HG03558 (cell line): Measurements from ENCODE around the gene KCNC1.

Experiments
- ATAC-seq: cut with Tn5 transposase; IDR thresholded peaks from one replicate; pipeline ENCODE4 v1.9.1; 2021; ENCODE audit warnings: moderate number of reproducible peaks; ENCODE audit not compliant: unreplicated experiment; ENCODE audit errors: extremely low read depth

KCNC1 gene

DNA sequence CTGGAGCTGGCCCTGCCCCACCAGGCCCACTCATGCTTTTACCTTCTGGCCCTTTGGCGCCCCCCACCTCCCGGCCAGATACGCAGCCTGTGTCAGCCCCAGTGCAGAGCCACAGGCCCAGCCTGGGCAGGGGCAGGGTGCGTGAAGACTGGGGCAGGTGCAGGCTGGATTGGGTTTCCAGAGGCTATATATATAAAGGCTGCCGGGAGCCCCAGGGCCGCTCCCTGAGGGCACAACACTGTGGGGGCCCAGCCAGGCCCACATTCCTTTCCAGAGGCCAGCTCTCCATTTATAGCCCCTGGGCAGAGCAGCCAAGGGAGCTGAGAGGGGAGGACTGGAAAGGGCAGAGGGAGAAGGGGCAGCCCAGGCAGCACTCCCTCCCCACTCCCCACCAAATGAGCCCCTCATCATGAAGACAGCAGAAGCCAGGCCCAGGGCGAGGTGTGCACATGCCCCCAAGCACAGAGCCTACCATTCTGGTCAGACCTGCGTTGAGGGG lies 20.2 kb upstream of the KCNC1 start:
- ATAC-seq, result no peak

DNA sequence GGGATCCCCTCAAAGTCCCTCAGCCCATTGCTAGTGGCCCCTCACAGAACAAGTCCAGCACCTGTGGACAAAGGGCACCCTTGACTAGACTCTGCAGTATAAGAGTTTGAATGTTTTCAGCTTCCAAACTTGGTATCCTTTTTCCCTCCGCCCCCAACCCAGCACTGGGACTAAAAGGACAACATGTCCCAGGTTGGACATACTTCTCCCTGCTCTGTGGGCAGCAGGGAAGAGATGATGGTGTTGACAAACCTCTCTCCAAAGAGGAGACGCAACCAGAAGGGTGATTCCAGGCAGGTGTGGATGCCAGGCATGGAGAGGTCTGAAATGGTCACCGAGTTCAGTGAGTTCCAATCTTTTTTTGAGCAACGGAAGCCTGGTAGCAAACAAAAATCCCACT lies 19.7 kb upstream of the KCNC1 start:
- ATAC-seq, result no peak

DNA sequence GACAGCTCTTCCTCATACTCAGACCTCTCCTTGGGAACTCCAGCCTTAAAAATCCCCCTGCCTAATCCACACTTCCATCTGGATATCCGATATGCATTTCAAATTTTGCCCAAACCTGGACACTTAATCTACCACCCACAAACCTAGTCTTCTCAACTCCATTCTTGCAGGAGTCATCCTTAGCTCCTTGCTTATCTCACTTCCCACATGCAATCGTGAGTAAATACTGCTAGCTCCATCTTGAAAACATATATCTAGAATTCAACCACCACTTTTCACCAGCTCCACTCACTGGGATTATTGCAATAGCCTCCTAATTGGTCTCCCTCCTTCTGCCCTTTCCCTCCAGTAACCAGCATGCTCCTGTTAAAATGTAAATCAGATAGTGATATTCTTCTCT lies 17.8 kb upstream of the KCNC1 start:
- no peak for ATAC-seq

DNA sequence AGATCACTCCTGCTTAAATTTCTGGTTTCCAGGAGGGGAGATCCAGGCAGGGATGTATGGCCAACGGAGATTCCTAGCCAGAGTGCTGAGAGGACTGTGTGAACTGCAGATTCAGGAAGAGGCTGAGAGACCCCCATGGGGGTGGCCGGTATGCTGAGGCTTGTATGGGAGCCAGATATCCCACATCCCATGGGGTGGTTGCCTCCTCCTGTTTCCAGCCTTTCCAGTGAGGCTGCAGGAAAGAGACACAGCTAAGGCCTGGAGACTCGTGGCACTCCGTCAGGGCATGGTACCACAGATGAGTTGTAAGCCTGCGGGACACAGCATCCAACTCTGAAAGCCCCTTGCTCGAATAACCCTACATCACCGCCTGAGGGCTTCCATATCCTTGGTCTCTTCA lies 16.6 kb upstream of the KCNC1 start:
- no peak for ATAC-seq

DNA sequence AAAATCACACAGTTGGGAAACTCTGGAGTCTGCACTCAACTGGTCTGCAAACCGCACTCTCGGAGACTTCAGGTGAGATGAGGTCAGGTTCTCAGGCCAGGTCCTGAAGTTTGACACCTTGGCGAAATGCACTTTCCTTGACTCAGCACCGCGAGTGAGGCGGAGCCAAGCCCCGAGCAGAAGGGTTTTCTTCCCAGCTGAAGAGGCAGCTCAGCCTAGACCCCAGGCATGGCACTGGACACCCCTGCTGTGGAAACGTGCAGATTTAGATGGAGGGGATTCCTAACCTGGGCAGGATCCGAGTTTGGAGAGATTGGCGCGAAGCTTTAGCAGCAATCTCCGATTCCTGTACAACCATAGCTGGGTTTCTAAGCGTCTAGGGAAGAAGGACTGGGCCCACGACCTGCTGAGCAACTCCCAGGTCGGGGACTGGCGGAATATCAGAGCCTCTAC lies 16.0 kb upstream of the KCNC1 start:
- no peak for ATAC-seq

DNA sequence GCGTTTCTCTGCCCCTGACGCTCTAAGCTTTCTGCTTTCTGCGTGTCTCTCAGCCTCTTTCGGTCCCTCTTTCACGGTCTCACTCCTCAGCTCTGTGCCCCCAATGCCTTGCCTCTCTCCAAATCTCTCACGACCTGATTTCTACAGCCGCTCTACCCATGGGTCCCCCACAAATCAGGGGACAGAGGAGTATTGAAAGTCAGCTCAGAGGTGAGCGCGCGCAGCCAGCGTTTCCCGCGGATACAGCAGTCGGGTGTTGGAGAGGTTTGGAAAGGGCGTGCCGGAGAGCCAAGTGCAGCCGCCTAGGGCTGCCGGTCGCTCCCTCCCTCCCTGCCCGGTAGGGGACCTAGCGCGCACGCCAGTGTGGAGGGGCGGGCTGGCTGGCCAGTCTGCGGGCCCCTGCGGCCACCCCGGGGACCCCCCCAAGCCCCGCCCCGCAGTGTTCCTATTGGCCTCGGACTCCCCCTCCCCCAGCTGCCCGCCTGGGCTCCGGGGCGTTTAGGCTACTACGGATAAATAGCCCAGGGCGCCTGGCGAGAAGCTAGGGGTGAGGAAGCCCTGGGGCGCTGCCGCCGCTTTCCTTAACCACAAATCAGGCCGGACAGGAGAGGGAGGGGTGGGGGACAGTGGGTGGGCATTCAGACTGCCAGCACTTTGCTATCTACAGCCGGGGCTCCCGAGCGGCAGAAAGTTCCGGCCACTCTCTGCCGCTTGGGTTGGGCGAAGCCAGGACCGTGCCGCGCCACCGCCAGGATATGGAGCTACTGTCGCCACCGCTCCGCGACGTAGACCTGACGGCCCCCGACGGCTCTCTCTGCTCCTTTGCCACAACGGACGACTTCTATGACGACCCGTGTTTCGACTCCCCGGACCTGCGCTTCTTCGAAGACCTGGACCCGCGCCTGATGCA lies 15.3 kb upstream of the KCNC1 start, which contains the start of gene MYOD1:
Gene MYOD1, plus strand, starts transcription at position 544 of the 910 bp plus-strand sequence. Its CDS starts 212 bp downstream, at position 756.
- ATAC-seq, result no peak

DNA sequence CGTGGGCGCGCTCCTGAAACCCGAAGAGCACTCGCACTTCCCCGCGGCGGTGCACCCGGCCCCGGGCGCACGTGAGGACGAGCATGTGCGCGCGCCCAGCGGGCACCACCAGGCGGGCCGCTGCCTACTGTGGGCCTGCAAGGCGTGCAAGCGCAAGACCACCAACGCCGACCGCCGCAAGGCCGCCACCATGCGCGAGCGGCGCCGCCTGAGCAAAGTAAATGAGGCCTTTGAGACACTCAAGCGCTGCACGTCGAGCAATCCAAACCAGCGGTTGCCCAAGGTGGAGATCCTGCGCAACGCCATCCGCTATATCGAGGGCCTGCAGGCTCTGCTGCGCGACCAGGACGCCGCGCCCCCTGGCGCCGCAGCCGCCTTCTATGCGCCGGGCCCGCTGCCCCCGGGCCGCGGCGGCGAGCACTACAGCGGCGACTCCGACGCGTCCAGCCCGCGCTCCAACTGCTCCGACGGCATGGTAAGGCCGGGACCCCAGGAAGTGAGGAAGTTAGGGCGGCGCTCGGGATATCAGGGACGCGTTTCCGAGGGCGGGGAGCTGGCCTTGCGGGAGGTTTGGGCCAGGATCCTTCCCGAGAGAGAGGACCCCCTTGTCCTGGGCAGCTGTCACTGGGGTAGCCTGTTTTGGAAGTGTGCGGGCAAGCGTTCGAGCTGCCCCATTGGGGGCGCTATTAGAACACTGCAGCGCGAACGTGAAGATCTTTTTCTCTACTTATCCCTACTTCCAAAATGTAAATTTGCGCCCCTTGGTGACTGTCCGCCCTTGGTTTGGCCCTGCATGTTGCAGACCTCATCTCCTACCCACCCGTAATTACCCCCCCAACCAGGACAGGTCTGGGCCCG lies 14.4 kb upstream of the KCNC1 start:
- no peak for ATAC-seq

DNA sequence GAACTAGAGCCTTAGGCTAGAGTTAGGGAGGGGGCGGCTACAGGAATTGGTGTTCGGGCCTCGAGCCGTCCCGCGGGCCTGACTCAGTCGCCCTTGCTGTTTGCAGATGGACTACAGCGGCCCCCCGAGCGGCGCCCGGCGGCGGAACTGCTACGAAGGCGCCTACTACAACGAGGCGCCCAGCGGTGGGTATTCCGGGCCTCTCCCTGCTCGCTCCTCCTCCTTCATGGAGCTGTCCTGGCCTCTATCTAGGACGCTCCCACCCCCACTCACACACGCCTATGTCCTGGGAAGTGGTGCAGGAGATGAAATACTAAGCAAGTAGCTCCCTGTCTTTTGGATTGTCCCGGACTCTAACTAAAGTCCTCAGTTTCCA lies 13.8 kb upstream of the KCNC1 start:
- no peak for ATAC-seq

DNA sequence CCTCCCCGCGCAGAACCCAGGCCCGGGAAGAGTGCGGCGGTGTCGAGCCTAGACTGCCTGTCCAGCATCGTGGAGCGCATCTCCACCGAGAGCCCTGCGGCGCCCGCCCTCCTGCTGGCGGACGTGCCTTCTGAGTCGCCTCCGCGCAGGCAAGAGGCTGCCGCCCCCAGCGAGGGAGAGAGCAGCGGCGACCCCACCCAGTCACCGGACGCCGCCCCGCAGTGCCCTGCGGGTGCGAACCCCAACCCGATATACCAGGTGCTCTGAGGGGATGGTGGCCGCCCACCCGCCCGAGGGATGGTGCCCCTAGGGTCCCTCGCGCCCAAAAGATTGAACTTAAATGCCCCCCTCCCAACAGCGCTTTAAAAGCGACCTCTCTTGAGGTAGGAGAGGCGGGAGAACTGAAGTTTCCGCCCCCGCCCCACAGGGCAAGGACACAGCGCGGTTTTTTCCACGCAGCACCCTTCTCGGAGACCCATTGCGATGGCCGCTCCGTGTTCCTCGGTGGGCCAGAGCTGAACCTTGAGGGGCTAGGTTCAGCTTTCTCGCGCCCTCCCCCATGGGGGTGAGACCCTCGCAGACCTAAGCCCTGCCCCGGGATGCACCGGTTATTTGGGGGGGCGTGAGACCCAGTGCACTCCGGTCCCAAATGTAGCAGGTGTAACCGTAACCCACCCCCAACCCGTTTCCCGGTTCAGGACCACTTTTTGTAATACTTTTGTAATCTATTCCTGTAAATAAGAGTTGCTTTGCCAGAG lies 13.2 kb upstream of the KCNC1 start:
- ATAC-seq, result no peak

DNA sequence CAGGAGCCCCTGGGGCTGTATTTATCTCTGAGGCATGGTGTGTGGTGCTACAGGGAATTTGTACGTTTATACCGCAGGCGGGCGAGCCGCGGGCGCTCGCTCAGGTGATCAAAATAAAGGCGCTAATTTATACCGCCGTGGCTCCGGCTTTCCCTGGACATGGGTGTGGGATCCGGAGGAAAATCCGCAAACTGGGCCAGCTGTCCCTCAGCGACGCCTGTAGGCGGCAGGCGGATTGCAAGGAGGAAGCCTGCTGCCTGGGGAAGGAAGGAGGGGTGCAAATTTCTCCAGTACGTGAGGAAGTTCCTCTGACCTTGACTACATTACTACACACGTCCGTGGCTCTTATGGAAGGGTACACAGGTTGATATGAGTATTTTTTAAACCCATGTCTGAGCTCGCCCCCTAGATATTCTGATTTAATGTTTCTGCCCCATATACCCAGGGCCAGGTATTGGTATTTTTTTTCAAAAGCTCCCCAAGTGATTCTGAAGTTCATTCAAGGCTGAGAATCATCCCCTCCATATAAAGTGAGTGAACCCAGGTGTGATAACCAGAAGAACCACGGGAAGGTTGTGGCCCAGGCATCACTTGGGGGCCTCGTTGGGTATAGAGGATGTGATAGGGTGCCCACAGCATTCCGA lies 12.5 kb upstream of the KCNC1 start:
- no peak for ATAC-seq

DNA sequence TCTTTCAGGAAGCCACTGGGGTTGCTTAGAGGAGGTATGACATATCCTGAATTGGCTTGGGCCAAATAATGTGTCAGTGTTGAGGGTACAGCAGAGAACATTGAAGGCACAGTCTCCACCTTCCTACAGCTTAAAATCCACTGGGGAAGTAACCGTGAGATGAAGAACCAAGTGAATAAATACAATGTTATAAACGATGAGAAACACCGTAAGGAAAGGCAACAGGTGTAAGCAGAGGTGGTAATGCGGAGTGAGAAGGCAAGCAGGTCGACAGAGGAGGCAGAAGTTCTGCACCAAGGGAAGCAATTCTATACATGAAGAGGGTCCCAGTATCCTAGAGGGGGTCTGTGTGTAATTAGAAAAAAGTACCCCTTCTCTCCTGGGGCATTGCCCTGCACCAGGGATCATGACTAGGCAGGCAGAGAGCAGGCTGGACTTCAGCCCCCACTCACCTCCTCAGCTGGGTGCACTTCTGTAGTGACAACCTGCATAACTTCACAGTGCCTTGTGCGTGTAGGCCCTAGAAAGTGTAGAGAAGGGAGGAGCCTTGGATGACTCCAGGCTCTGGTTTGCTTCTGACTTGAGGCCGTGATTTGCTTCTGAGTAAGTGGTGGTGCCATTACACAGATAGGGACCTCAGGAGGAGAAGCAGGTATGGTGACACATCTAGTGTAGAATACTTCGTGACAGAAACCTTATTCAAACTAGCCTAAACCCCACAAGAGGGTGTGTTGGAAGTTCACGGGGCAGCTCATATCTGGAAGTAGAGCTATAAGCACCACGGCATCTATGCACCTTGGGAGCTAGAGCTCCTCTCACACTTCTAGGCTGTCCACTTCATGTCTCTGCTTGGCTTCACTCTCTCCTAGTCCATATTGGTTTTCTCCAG lies 10.3 kb upstream of the KCNC1 start:
- ATAC-seq, result no peak

DNA sequence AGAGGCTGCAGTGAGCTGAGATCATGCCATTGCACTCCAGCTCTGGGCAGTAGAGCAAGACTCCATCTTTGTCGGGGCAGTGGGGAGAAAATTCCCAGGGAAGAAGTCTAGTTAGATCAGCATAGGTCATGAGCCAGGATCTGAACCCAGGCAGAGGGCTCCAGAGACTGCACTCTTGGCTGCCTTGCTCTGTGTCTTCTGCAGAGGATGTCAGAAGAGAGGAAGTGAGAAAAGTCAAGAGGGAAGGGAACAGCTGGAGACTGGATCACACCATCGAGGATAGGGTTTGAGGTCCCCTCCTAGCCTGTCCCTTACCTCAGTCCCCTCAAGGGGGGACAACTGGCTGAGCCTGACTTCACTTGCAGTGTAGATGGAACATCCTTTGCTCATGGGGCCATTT lies 9.4 kb upstream of the KCNC1 start:
- no peak for ATAC-seq

DNA sequence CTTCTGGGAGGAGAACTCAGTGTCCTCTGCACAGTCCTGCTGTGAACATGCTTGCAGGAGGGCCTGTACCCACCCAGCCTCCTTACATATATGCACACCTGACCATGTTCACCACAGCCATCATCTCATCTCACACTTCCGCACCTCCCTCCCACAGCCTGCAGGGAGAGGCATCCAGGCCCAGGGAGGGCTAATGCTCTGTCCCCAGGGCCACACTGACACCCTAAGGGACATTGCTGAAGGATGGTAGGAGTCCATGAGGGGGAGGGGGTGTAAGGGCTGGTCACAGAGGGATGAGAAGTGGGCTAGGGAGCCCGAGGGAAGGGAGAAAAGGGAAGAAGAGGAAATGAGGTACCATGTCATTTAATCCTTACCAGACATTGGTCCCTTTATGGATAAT lies 4.4 kb upstream of the KCNC1 start:
- ATAC-seq, result no peak

DNA sequence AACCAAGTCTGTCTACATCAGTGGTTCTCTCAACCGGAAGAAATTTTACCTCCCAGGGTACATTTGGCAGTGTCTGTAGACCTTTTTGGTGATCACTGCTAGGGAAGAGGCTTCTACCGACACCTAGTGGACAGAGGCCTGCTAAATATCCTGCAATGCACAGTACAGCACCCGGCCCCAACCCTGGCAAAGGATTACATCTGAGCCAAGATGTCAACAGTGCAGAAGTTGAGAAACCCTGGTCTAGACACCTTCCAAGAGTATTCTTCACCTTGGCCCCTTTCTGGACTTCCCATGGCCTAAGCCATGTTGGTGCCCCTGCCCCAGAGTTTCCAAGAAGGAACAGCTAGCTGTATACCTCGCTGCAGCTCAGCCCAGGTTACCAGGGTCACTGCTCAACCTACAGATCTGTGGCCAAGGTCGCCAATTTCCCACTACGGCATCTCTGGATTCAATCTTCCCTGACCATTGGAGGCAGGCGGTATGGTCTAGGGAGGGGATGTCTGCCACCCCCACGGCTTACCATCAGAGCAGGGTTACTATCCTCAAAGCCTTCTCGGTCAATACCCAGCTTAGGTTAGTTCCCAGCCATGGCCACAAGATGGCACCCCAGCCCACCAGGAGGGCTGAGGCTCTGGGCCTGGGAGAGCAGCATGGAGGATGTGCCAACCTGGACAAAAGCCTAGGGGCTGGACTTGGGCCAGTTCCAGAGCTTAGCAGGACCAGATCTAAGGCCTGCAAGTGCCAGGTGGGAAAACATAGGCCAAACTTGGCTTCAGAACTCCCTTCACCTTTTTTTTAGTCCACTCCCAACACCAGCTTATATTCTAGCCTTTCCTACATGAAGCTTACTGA lies 3.7 kb upstream of the KCNC1 start:
- ATAC-seq, result no peak

DNA sequence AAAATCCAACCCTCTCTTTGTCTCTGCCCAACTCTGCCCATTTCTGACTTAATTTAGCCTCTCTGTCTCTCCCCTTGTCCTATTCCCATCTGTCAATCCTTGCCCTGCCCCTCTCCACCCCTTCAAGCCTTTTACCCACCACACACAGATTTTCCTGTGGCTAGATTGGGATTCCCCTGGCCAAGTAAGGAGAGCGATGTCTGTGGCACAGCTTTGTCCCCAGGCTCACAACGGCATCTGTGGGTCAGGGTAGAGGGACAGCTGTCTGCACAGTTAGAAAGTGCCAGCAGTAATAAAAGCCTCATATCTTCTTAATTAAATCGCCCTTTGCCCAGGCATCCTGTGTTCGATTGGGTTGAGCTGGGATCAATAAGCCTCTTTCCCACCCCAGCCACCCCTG lies 1.3 kb upstream of the KCNC1 start:
- ATAC-seq, result no peak

DNA sequence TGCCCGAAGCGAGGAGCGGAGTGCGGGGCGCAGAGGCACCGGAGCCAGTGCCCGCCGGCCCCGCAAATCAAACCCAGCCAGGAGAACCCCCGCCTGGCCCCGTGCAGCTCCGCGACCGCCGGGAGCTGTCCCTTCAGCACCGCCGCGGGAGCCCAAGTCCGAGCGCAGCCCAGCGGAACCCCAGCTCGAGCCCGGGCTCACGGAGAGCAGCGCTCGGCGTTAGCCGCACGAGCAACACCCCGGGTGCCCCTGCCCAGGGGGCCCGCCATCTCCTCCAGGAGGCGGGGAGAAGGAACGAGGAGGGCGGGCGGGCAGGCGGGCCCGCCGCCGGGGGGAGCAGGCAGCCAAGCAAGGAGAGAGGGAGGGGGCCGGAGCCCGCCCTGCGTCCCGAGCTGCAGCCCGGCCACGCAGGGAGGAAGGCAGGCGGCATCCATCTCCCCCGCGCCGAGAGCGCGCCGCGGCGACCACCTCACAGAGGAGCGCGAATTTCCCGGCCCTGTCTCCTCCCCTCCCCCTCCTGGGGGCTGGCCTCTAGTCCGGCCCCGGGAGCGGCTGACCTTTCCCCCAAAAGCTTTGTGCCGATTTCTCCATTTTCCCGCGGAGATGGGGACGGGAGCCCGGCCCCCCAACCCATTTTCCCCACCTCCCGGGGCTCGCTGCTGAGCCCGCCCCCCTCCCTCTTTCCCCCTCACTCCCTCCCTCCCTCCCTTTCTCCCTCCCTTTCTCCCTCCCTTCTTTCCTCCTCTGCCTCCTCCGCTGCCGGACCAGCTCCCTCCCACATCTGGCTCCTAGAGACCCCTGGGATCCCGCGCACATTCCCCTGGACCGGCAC lies 621 bp downstream of the KCNC1 start:
- no peak for ATAC-seq
